SU-DHL-6 (cell line): ENCODE data around the gene SLC7A5.

ENCODE experiments used
- H2AFZ ChIP-seq: fragments of 200-600 bp; sonication (generic); 2 replicates; pipeline ENCODE4 v1.6.1; 2014; ENCODE audit warnings: low read depth, mild to moderate bottlenecking, moderate library complexity, mixed read lengths, antibody characterized with exemption, low read length; ENCODE audit not compliant: severe bottlenecking
- H3F3A ChIP-seq: fragments of 200-600 bp; shearing (Covaris generic); 2 replicates; pipeline ENCODE4 v1.6.0; 2016; ENCODE audit warnings: antibody characterized with exemption, mild to moderate bottlenecking; ENCODE audit not compliant: insufficient read depth
- H3K27ac ChIP-seq: fragments of 200-600 bp; sonication (generic); 2 replicates; pipeline ENCODE4 v1.5.1; 2016; ENCODE audit warnings: low read depth, mild to moderate bottlenecking, low read length, moderate library complexity, mixed read lengths
- H3K27me3 ChIP-seq: fragments of 200-600 bp; sonication (generic), shearing (Covaris generic); 2 replicates; pipeline ENCODE4 v1.6.0; 2014; ENCODE audit warnings: mild to moderate bottlenecking, low read length
- H3K36me3 ChIP-seq: fragments of 200-600 bp; sonication (generic); 2 replicates; pipeline ENCODE4 v1.6.1; 2014; ENCODE audit warnings: mild to moderate bottlenecking, low read length, mixed read lengths
- H3K4me2 ChIP-seq: fragments of 300-600, 200-600 bp; shearing (Covaris generic), sonication (generic); 2 replicates; pipeline ENCODE4 v1.6.0; 2014; ENCODE audit warnings: low read length, low read depth, mild to moderate bottlenecking; ENCODE audit not compliant: poor library complexity, severe bottlenecking
- H3K4me3 ChIP-seq: fragments of 200-600 bp; sonication (generic); 2 replicates; pipeline ENCODE4 v1.5.1; 2014; ENCODE audit warnings: antibody characterized with exemption, low read length, mild to moderate bottlenecking, mixed read lengths; ENCODE audit not compliant: insufficient read depth, poor library complexity, severe bottlenecking
- H3K79me2 ChIP-seq: fragments of 200-600 bp; sonication (generic); 2 replicates; pipeline ENCODE4 v1.6.1; 2014; ENCODE audit warnings: mild to moderate bottlenecking, low read length, moderate library complexity; ENCODE audit not compliant: insufficient read depth
- H3K9ac ChIP-seq: fragments of 200-600 bp; sonication (generic); 2 replicates; pipeline ENCODE4 v1.7.0; 2014; ENCODE audit warnings: mild to moderate bottlenecking, low read length
- H3K9me2 ChIP-seq: fragments of 200-600 bp; sonication (generic); replicated peaks from 2 replicates; pipeline ENCODE4 v1.6.1; 2014; ENCODE audit warnings: low read length; ENCODE audit not compliant: insufficient read depth
- H3K9me3 ChIP-seq: fragments of 200-600 bp; sonication (generic); 2 replicates; pipeline ENCODE4 v1.6.1; 2014; ENCODE audit warnings: low read length, mixed read lengths; ENCODE audit not compliant: insufficient read depth
- H4K20me1 ChIP-seq: fragments of 200-600 bp; sonication (generic); 2 replicates; pipeline ENCODE4 v1.6.1; 2014; ENCODE audit warnings: low read depth, mild to moderate bottlenecking, antibody characterized with exemption, low read length, moderate library complexity, mixed read lengths
- CTCF ChIP-seq: fragments of 200-600 bp; sonication (generic); IDR thresholded peaks from one replicate; pipeline ENCODE4 v1.5.1; 2017; ENCODE audit warnings: antibody characterized with exemption, mild to moderate bottlenecking, low read length, moderate library complexity; ENCODE audit not compliant: insufficient read depth, poor library complexity, severe bottlenecking
- EZH2phosphoT487 ChIP-seq: fragments of 200-600 bp; sonication (generic), shearing (Covaris generic); conservative IDR thresholded peaks from 2 replicates; pipeline ENCODE4 v1.6.1; 2018; ENCODE audit warnings: mild to moderate bottlenecking, antibody characterized with exemption, low read length, moderate library complexity, mixed read lengths

Gene SLC7A5

DNA sequence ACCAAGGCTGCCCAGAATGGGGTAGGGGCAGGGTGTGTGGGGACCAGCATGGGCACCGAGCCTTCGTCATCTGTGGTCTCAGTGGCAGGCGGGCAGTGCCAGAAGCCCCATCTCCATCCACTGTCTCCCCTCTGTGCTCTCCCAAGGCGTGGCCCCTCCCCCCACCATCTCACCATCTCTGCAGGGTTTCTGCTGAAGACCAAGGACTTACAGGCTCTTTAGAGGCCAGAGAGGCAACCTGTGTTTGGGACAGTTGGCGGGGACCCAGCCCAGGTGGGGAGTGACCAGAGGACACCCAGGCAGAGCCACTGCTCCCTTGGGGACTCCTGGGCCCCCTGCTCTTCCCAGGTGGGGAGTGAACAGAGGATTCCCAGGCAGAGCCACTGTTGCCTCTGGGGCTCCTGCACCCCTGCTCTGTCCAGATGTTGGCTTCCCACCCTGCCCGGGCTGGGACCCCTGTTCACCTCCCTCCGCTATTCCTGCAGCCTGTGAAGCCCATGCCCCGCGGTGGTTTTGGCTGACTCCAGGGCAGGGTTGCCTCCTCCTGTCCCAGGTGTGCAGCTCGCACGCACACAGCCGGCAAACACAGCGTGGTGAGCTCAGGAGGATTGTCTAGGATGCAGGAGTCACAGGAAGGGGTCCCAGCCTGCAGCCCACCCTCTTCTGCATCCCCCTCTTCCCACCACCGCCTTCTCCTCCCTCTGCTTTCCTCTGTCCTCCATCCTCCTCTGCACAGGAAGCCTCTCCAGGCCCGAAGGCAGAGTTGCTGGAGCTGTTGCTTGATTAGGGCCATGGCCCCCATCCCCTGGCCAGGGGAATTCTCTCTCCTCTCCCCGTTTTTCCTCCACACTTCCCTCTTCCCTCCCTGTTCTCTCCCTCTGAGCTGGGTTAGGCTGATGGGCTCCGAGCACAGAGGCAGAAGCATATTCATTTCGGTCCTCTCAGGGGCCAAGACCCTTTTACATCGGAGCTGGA lies 45.0 kb downstream of the SLC7A5 start:
- Histone ChIP-seq H3K27me3 (no peaks in the 10 kb centered on the region), H3K27ac (no peak overlapping the region)

DNA sequence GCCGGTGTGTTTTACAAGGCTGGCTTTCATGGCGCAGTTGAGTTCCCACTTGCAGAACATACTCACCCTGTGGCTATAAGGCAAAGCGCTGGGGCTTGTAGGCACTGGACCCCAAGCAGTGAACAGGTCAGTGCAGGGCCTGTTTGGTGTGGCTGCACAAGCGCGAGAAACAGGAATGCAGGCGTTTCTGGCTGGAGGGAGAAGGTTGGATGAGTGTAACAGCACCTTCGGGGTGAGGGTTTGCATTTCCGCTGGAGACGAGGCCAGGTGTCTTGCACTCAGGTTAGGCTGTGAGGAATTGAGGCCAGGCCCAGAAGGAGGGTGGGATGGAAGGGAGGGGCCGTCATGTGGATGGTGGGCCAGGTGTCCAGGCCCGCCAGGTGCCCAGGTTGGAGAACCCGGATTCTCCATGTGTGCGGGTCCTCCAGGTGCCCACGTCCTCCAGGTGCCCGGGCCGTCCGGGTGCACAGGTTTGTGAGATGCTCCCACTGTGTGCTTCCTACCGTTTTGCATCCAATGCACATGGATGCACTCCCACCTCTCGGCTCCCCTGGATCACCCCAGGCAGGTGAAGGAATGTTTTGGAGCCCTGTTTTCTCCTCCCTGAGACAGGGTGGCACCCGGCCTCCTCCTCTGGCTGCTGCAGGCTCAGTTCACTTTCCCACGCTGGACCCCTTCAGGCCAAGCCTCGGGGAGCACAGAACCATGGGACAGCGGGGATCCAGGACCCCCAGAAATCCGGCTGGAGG lies 46.0 kb downstream of the SLC7A5 start:
- Histone ChIP-seq H3K27me3 (no peaks in the 10 kb centered on the region), H4K20me1 (no peaks in the 10 kb centered on the region), H3K79me2 (no peaks in the 10 kb centered on the region), H3K9me2 (no peaks in the 10 kb centered on the region), H3F3A (peaks cover 3% of the 10 kb centered on the region; the same call in 1 of the 2 replicates), H3K4me3 (no peak overlapping the region), H3K9ac (no peak overlapping the region), H3K27ac (no peak overlapping the region), H2AFZ (no peak overlapping the region), H3K9me3 (peaks cover under 1% of the 10 kb centered on the region; the same call in 1 of the 2 replicates), H3K36me3 (no peaks in the 10 kb centered on the region), H3K4me2 (no peak overlapping the region)
- TF ChIP-seq EZH2phosphoT487 (no peak), CTCF (no peak)

More for the DNA sequence above, 45.0 kb downstream of the SLC7A5 start:
- H3K36me3 ChIP-seq = no peaks in the 10 kb centered on the region
- H3K9ac ChIP-seq = no peak overlapping the region
- no peaks in the 10 kb centered on the region for H4K20me1 ChIP-seq
- H3K4me2 ChIP-seq = no peak overlapping the region
- peaks cover 4% of the 10 kb centered on the region; the same call in 1 of the 2 replicates for H3F3A ChIP-seq
- H3K9me3 ChIP-seq = no peaks in the 10 kb centered on the region
- H3K9me2 ChIP-seq = no peaks in the 10 kb centered on the region
- H3K79me2 ChIP-seq = no peaks in the 10 kb centered on the region
- TF ChIP-seq EZH2phosphoT487 (no peak), CTCF (no peak)
- no peak overlapping the region for H2AFZ ChIP-seq
- H3K4me3 ChIP-seq = no peak overlapping the region

DNA sequence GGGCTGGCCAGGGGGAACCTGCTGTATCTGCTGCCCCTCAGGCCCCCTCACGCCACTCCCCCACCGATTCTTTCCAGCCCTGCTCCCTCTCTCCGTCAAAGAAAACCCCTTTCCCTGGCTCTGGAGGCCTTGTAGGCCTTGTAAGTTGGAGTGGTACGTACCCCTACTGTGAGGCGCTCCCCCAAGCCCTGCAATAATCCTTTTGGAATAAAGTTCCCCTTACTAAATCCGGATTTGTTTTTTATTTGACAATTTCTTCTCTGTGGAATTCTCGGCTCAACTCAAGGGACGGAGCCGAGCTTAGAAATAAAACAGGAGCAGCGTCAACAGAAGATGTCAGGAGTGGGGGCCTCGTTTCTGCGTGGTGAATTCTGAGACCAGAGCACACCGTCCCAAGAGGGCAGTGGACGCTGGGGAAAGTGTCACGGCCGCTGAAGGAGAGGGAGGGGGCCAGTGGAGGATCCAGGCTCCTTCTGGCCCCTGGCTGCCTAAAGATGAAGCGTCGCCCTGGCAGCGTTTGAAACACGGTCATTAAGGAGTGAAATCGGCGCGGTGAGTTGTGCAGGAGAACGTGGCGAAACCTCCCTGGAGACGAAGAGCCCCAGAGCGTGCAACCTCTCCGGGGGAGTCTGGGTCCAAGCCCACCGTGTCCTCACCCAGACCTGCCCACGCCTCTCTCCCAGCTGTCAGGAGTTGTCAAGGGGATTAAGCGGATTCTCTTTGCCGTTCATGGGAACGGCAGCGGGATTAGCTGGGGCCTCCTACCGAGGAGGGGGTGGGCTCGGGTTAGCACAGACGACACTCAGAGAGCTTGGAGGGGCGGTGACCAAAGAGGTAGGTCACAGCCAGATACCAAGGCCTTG lies 47.0 kb downstream of the SLC7A5 start:
- Histone ChIP-seq H3K27me3 (no peaks in the 10 kb centered on the region), H3K9ac (no peak overlapping the region), H3K9me2 (no peaks in the 10 kb centered on the region), H3F3A (no peaks in the 10 kb centered on the region), H3K79me2 (no peaks in the 10 kb centered on the region), H2AFZ (no peak overlapping the region), H3K36me3 (no peaks in the 10 kb centered on the region), H3K9me3 (peaks cover 10% of the 10 kb centered on the region; the same call in 1 of the 2 replicates), H4K20me1 (no peaks in the 10 kb centered on the region), H3K27ac (no peak overlapping the region), H3K4me3 (no peak overlapping the region), H3K4me2 (no peak overlapping the region)
- no peak for TF ChIP-seq CTCF
- no peak for TF ChIP-seq EZH2phosphoT487
